HG02763 (cell line): Measurements from ENCODE around the gene SRPK3.

ENCODE experiments used
- ATAC-seq: cut with Tn5 transposase; IDR thresholded peaks from one replicate; pipeline ENCODE4 v1.9.1; 2021; ENCODE audit warnings: mild to moderate bottlenecking, moderate library complexity; ENCODE audit not compliant: unreplicated experiment

The SRPK3 gene

GRCh38 chrX:153769158-153769864 lies 11.5 kb upstream of the SRPK3 start:
- ATAC-seq = no peak

GRCh38 chrX:153769865-153770600 lies 10.8 kb upstream of the SRPK3 start:
- no peak for ATAC-seq

GRCh38 chrX:153770601-153771414 lies 10.0 kb upstream of the SRPK3 start:
- ATAC-seq = no peak

- no peak for ATAC-seq
Measured at GRCh38 chrX:153771415-153772315, 9.2 kb upstream of the SRPK3 start.

GRCh38 chrX:153772316-153773217 lies 8.3 kb upstream of the SRPK3 start:
- ATAC-seq = no peak

- no peak for ATAC-seq
Measured at GRCh38 chrX:153773218-153773611, 7.6 kb upstream of the SRPK3 start.

GRCh38 chrX:153773741-153774575 lies 6.9 kb upstream of the SRPK3 start:
- ATAC-seq = no peak

GRCh38 chrX:153774576-153775292 lies 6.1 kb upstream of the SRPK3 start:
- ATAC-seq = no peak

- no peak for ATAC-seq
Measured at GRCh38 chrX:153775293-153776119, 5.3 kb upstream of the SRPK3 start.

- no peak for ATAC-seq
Measured at GRCh38 chrX:153776120-153776599, 4.7 kb upstream of the SRPK3 start.

- ATAC-seq = no peak
Measured at GRCh38 chrX:153776611-153777045, 4.2 kb upstream of the SRPK3 start.

GRCh38 chrX:153777261-153778090 lies 3.4 kb upstream of the SRPK3 start:
- no peak for ATAC-seq

- ATAC-seq = no peak
Measured at GRCh38 chrX:153778181-153778580, 2.7 kb upstream of the SRPK3 start.

- no peak for ATAC-seq
Measured at GRCh38 chrX:153778684-153779101, 2.1 kb upstream of the SRPK3 start.

GRCh38 chrX:153779891-153780677 lies 757 bp upstream of the SRPK3 start:
- no peak for ATAC-seq
